Upper lobe of right lung (tissue), 1 donor: ENCODE data around the gene SND1. TPM values are rescaled to one million over a fixed set of nuclear protein-coding genes. Genes with fewer than 3 reads are reported as not detected.

Experiments
- ATAC-seq: fragments of 200-7000 bp; cut with Tn5 transposase; one replicate; pipeline ENCODE4 v1.9.1; 2020; ENCODE audit warnings: mild to moderate bottlenecking, moderate library complexity
- DNase-seq: peaks from one replicate; pipeline ENCODE4 v3.0.0-alpha.2; 2020
- H3K27ac ChIP-seq: fragments of 200-600 bp; one replicate; pipeline ENCODE4 v1.8.0; 2022
- H3K27me3 ChIP-seq: fragments of 200-600 bp; one replicate; pipeline ENCODE4 v1.8.0; 2022; ENCODE audit warnings: mild to moderate bottlenecking
- H3K36me3 ChIP-seq: fragments of 200-600 bp; one replicate; pipeline ENCODE4 v1.8.0; 2022
- H3K4me1 ChIP-seq: fragments of 200-600 bp; one replicate; pipeline ENCODE4 v1.8.0; 2022
- H3K4me3 ChIP-seq: fragments of 200-600 bp; one replicate; pipeline ENCODE4 v1.8.0; 2022; ENCODE audit warnings: mild to moderate bottlenecking
- H3K9me3 ChIP-seq: fragments of 200-600 bp; one replicate; pipeline ENCODE4 v1.8.0; 2022
- intact Hi-C: fragments of 100-400 bp; cut with DNase I; formaldehyde crosslinking; loops from one replicate; pipeline ENCODE4 v1.11.0; 2022
- total RNA-seq: library from RNA; stranded (reverse); fragmentation: NEBNext Ultra II Directional; extraction: Animal tissue kit (Norgen Biotek cat#: 25700); gene quantifications from one replicate; pipeline ENCODE4 v1.2.1, GENCODE V29; 2021
- TF ChIP-seq, protein P1 (sequence below): fragments of 200-600 bp; IDR thresholded peaks from one replicate; pipeline ENCODE4 v1.8.0; 2022; ENCODE audit warnings: antibody characterized with exemption
- donor health status: DM: no; HTN: yes; CAD: no; lungs with severe emphysema.

The SND1 gene
- total RNA-seq, 1 donor from 2014 or later: 150 TPM

DNA sequence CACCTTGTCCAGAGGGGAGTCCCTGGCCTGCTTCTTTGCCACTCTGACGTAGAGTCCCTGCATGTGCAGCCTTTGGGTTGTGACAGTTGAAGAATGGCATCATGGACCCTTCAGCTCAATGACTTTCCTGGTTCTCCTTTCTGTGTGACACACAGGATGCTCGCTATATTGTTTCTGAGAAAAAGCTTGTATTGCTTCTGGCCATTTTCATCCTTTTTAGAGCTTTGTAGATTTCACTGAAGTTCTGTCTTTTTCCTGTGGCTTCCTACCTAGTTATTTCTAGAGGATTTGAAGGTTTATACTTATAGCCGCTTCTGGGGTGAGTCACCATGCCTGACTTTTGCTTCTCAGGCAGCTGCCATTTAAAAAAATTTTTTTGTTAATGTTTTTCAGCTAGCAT, 27.0 kb downstream of the SND1 start:
- TF ChIP-seq, protein P1, sequence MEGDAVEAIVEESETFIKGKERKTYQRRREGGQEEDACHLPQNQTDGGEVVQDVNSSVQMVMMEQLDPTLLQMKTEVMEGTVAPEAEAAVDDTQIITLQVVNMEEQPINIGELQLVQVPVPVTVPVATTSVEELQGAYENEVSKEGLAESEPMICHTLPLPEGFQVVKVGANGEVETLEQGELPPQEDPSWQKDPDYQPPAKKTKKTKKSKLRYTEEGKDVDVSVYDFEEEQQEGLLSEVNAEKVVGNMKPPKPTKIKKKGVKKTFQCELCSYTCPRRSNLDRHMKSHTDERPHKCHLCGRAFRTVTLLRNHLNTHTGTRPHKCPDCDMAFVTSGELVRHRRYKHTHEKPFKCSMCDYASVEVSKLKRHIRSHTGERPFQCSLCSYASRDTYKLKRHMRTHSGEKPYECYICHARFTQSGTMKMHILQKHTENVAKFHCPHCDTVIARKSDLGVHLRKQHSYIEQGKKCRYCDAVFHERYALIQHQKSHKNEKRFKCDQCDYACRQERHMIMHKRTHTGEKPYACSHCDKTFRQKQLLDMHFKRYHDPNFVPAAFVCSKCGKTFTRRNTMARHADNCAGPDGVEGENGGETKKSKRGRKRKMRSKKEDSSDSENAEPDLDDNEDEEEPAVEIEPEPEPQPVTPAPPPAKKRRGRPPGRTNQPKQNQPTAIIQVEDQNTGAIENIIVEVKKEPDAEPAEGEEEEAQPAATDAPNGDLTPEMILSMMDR: no peak

DNA sequence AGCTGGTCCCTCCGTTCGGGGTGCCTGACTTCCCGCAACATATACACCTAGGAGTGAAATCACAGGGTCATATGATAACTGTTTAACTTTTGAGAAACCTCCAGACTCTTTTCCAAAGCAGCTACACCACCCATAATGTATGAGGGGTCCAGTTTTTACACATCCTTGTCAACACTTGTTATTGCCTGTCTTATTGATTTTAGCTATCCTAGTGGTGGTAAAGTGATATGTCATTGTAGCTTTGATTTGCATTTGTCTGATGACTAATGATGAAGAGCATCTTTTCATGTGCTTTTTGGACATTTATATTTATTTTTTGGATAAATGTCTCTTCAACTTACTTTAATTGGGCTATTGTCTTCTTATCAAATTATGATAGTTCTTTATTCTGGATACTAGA, 29.0 kb downstream of the SND1 start:
- intact Hi-C loops: no loop called here
- Histone ChIP-seq H3K9me3 (no peaks in the 10 kb centered on the region), H3K4me1 (peaks cover 11% of the 10 kb centered on the region), H3K36me3 (no peaks in the 10 kb centered on the region), H3K27me3 (no peaks in the 10 kb centered on the region), H3K4me3 (no peak overlapping the region), H3K27ac (no peak overlapping the region)
- DNase-seq (no peak), ATAC-seq (no peak)
- TF ChIP-seq, protein P1: no peak

More for the DNA sequence above, 27.0 kb downstream of the SND1 start:
- DNase-seq (no peak), ATAC-seq (no peak)
- Histone ChIP-seq H3K36me3 (no peaks in the 10 kb centered on the region), H3K4me3 (no peak overlapping the region), H3K4me1 (peaks cover 6% of the 10 kb centered on the region), H3K27me3 (no peaks in the 10 kb centered on the region), H3K9me3 (no peaks in the 10 kb centered on the region), H3K27ac (no peak overlapping the region)
- intact Hi-C loops: no loop called here

DNA sequence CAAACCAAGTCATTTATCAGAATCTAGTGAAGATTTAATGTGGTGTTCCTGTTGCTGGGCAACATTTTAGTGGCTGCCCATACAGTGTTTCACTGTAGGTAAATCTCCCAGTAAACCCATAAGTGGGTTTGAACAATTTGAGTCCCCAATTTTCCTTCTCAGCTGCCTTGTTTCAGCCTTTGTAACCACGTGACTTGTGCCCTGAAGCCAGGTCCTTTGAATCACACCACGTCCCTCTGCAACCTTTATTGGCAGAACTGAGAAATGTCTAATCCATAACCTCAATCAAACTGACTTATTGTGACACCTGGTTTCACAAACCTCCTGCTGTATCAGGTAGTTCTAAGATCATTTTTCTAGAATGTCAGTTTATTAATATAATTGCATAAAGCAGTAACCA, 30.1 kb downstream of the SND1 start:
- H3K27me3 ChIP-seq: no peaks in the 10 kb centered on the region
- intact Hi-C loops: no loop called here
- TF ChIP-seq, protein P1: no peak
- H3K36me3 ChIP-seq: peaks cover 8% of the 10 kb centered on the region
- H3K9me3 ChIP-seq: no peaks in the 10 kb centered on the region
- ATAC-seq: no peak
- H3K4me1 ChIP-seq: peaks cover 11% of the 10 kb centered on the region
- no peak overlapping the region for H3K27ac ChIP-seq
- no peak overlapping the region for H3K4me3 ChIP-seq
- no peak for DNase-seq

DNA sequence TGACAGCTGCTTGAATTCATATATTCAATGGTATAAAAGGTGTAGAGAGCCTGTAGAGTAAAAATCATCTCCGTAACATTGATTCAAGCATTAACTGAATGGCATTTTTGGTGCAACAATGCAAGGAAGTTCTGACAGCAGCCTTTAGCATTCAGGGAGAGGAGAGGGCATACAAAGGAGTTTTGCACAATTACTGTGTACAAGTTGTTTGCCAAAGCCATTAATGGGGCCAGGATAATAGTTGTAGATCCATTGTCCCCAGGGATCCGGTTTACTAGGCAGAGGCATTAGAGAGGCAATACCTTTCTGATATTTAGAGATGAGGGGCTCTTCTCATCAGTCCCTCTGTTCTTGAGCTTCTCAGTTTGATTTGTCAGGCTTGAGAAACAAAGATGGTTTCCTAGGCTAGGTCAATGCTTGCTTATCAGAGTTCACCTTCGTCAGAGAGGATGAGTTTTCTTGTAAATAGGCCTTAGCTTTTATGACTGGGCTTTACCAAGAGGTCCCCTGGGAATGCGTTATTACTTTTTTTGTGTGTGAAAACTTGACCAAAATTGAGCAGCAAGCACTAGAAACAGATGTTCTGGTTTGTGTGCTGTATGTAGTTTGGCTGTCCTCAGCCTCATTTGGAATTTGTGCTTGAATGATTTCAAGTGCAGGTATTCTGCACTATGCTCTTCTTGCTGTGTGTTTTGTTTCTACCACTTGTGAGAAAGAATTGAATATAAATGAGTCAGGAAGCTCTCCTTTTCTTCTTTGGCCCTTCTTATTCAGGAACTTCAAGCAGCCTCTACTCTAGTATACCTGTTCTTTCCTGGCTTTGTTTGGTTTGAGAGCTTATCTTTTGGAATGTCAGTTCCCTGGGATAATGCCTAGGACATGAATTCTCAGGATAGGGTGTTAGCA, 32.0 kb downstream of the SND1 start:
- peaks cover 11% of the 10 kb centered on the region for H3K4me1 ChIP-seq
- ATAC-seq: no peak
- intact Hi-C loops: no loop called here
- TF ChIP-seq, protein P1: no peak
- no peaks in the 10 kb centered on the region for H3K9me3 ChIP-seq
- H3K36me3 ChIP-seq: peaks cover 24% of the 10 kb centered on the region
- H3K27me3 ChIP-seq: no peaks in the 10 kb centered on the region
- no peak overlapping the region for H3K4me3 ChIP-seq
- no peak for DNase-seq
- H3K27ac ChIP-seq: no peak overlapping the region

DNA sequence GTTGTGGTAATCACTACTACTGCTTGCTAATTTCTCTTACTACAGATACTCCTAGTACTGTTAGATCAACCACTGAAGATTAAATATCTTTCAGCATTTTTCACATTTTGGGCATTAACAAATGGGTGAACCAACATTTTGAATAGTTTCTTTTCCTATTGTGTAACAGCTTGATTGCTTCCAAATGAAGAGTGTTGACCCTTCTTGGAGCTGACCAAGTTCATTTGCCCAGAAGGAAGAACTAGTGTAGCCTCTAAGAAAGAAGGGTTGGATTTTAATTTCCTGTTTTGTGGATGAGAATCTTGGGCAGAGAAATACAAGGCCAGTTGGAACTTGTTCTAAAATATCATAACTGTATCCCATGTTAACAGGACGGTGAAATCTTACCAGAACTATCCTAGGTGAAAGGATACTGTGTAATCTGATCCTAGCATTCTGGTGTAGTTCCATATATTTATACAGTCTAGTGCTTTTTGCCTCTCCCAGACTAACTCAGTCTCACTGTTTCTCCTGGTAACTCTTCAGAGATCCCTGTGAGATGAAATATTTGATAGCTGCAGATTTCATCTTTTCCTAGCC, 37.3 kb downstream of the SND1 start:
- Histone ChIP-seq H3K36me3 (peaks cover 42% of the 10 kb centered on the region), H3K4me1 (peaks cover 14% of the 10 kb centered on the region), H3K4me3 (no peak overlapping the region), H3K27me3 (no peaks in the 10 kb centered on the region), H3K9me3 (no peaks in the 10 kb centered on the region), H3K27ac (no peak overlapping the region)
- ATAC-seq (no peak), DNase-seq (no peak)
- intact Hi-C loops: no loop called here
- TF ChIP-seq, protein P1: no peak
